ENCODE measurements around the gene LRRC49.

The LRRC49 gene

DNA sequence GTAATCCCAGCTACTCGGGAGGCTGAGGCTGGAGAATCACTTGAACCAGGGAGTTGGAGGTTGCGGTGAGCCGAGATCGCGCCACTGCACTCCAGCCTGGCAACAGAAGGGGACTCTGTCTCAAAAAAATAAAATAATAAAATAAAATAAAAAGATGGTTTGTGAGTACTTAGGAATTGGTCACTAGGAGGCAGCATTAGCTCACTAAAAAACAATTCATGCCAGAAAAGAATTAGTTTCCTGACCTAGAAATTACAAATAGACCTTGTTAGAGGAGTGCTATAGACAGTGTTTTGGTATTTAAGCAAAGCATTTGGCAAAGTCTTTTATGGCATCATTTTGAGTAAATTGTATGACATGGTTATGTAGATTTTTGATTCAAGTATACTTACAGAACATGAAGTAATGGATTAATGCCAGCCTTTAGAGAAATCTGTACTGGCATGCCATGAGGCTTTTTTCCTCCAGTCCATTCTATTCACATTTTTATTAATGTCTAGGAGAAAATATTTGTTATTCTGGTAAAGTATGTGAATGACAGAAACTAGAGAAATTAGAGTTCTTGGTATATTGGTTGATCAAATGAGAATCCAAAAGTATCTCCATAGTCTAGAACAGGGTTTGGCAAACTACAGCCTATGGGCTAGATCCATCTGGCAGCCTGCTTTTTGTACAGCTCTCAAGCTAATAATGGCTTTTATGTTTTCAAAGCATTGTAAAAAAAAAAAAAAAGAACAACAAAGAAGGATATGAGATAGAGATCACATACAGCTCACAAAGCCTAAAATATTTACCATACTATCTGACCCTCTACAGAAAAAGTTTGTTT, 81.6 kb downstream of the LRRC49 start:
- Histone ChIP-seq H3K79me2 (ENCODE audit: control insufficient read depth, insufficient read depth, low read length, poor library complexity) (no peaks in the 10 kb centered on the region), H2BK5ac (ENCODE audit: low read depth, low read length, poor library complexity) (no peak overlapping the region), H3K9me3 (ENCODE audit: insufficient read depth, low read depth, low read length) (no peaks in the 10 kb centered on the region), H4K12ac (ENCODE audit: low read depth, low read length) (no peak overlapping the region), H3K36me3 (ENCODE audit: control insufficient read depth in 1 of 2, insufficient read depth in 2 of 2, low read length in 2 of 2) (no peaks in the 10 kb centered on the region), H2BK120ac (ENCODE audit: insufficient read depth, low read length, poor library complexity) (no peak overlapping the region), H3K79me1 (ENCODE audit: low read length) (no peaks in the 10 kb centered on the region), H3K18ac (ENCODE audit: low read length) (no peak overlapping the region), H4K91ac (ENCODE audit: low read depth, low read length) (no peak overlapping the region), H3K4ac (ENCODE audit: low read depth, low read length) (no peak overlapping the region), H3K27ac (ENCODE audit: low read depth, low read length) (no peak overlapping the region), H3K4me1 (ENCODE audit: control insufficient read depth in 1 of 2, insufficient read depth in 2 of 2, low read length in 2 of 2) (no peaks in the 10 kb centered on the region), H3K27me3 (ENCODE audit: insufficient read depth, low read length) (no peaks in the 10 kb centered on the region), H3K9ac (ENCODE audit: low read length) (no peak overlapping the region), H3K4me3 (ENCODE audit: low read depth, low read length) (no peak overlapping the region), H3K4me2 (ENCODE audit: low read length) (no peak overlapping the region), H4K8ac (ENCODE audit: low read depth, low read length) (no peak overlapping the region), H2AFZ (ENCODE audit: insufficient read depth, low read length, poor library complexity) (no peak overlapping the region), H2AK5ac (ENCODE audit: low read length) (no peak overlapping the region), H3K23ac (ENCODE audit: low read length) (no peak overlapping the region), H3K14ac (ENCODE audit: low read length) (no peak overlapping the region), H2BK12ac (ENCODE audit: low read length) (no peak overlapping the region)
- peak in 1 of 2 donors; percentile 51 for DNase-seq
- WGBS (ENCODE audit: extremely low coverage, insufficient coverage, insufficient read length) = no CpG with 5 or more reads among the region's 5 CpGs

DNA sequence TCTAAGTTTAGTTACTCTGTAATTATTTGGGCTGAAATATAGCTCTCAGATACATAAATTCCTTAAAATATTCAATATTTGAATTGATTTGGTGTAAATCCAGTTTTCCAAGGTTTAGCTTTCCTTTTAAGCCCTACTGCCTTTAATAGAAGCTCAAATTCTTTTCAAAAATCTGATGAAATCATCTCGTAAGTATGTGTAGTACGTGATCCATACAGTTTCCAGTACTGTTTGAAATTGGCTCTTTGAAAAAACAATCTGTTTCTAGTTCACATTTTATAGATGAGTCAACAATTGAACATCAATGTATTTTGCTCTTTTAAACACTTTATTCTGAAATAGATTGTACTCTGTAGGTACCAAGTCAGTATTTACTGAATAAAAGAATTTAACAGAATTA, 84.2 kb downstream of the LRRC49 start:
- H3K14ac ChIP-seq (ENCODE audit: low read length) = no peak overlapping the region
- H2BK12ac ChIP-seq (ENCODE audit: low read length) = no peak overlapping the region
- no peak overlapping the region for H3K18ac ChIP-seq (ENCODE audit: low read length)
- H3K27ac ChIP-seq (ENCODE audit: low read depth, low read length) = no peak overlapping the region
- H3K79me1 ChIP-seq (ENCODE audit: low read length) = no peaks in the 10 kb centered on the region
- H3K27me3 ChIP-seq (ENCODE audit: insufficient read depth, low read length) = no peaks in the 10 kb centered on the region
- H3K79me2 ChIP-seq (ENCODE audit: control insufficient read depth, insufficient read depth, low read length, poor library complexity) = no peaks in the 10 kb centered on the region
- DNase-seq = peak in 1 of 2 donors; percentile 12
- H3K36me3 ChIP-seq (ENCODE audit: control insufficient read depth in 1 of 2, insufficient read depth in 2 of 2, low read length in 2 of 2) = no peaks in the 10 kb centered on the region
- H2AK5ac ChIP-seq (ENCODE audit: low read length) = no peak overlapping the region
- H3K4me3 ChIP-seq (ENCODE audit: low read depth, low read length) = no peak overlapping the region
- no peak overlapping the region for H2AFZ ChIP-seq (ENCODE audit: insufficient read depth, low read length, poor library complexity)
- no peak overlapping the region for H3K4me2 ChIP-seq (ENCODE audit: low read length)
- H2BK120ac ChIP-seq (ENCODE audit: insufficient read depth, low read length, poor library complexity) = no peak overlapping the region
- no peak overlapping the region for H3K4ac ChIP-seq (ENCODE audit: low read depth, low read length)
- no peak overlapping the region for H3K23ac ChIP-seq (ENCODE audit: low read length)
- H3K4me1 ChIP-seq (ENCODE audit: control insufficient read depth in 1 of 2, insufficient read depth in 2 of 2, low read length in 2 of 2) = no peaks in the 10 kb centered on the region
- H4K12ac ChIP-seq (ENCODE audit: low read depth, low read length) = no peak overlapping the region
- H2BK5ac ChIP-seq (ENCODE audit: low read depth, low read length, poor library complexity) = no peak overlapping the region
- no peak overlapping the region for H3K9ac ChIP-seq (ENCODE audit: low read length)
- H3K9me3 ChIP-seq (ENCODE audit: insufficient read depth, low read depth, low read length) = no peaks in the 10 kb centered on the region
- no peak overlapping the region for H4K91ac ChIP-seq (ENCODE audit: low read depth, low read length)
- no CpG with 5 or more reads among the region's 2 CpGs for WGBS (ENCODE audit: extremely low coverage, insufficient coverage, insufficient read length)
- H4K8ac ChIP-seq (ENCODE audit: low read depth, low read length) = no peak overlapping the region

DNA sequence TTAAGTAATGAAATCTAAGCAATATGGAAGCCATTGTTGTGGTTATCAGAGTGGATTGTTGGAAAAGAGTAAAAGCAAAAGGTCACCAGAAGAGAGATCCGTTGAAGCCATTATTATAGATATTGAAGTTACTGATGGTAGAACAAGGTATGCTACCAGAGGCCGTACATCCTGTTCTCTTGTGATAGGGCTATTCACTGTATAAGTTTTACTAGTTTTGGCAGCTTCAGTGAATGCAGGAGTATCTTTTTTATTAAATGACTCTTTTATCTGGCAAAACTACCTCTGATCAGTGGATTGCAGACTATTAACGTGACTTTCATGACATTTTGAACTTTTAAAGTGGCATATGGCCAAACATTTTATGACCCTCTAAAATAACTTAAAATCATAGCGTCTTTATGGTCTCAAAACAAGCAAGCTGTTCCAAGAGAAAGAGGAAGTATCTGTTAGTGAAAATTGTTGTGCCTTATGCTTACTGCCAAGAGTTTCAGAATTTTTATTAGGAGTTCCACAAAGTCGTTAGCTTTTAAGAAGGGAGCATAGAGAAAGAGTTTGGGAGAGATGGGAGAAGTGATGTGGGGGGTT, 102.9 kb downstream of the LRRC49 start:
- Histone ChIP-seq H3K9me3 (ENCODE audit: insufficient read depth, low read depth, low read length) (peaks cover 6% of the 10 kb centered on the region), H3K79me1 (ENCODE audit: low read length) (no peaks in the 10 kb centered on the region), H3K14ac (ENCODE audit: low read length) (no peak overlapping the region), H3K27ac (ENCODE audit: low read depth, low read length) (no peak overlapping the region), H3K4me1 (ENCODE audit: control insufficient read depth in 1 of 2, insufficient read depth in 2 of 2, low read length in 2 of 2) (no peaks in the 10 kb centered on the region), H4K8ac (ENCODE audit: low read depth, low read length) (no peak overlapping the region), H2BK120ac (ENCODE audit: insufficient read depth, low read length, poor library complexity) (no peak overlapping the region), H3K18ac (ENCODE audit: low read length) (no peak overlapping the region), H2AFZ (ENCODE audit: insufficient read depth, low read length, poor library complexity) (no peak overlapping the region), H3K4me3 (ENCODE audit: low read depth, low read length) (no peak overlapping the region), H3K79me2 (ENCODE audit: control insufficient read depth, insufficient read depth, low read length, poor library complexity) (no peaks in the 10 kb centered on the region), H3K36me3 (ENCODE audit: control insufficient read depth in 1 of 2, insufficient read depth in 2 of 2, low read length in 2 of 2) (no peaks in the 10 kb centered on the region), H4K12ac (ENCODE audit: low read depth, low read length) (no peak overlapping the region), H3K4me2 (ENCODE audit: low read length) (no peak overlapping the region), H3K9ac (ENCODE audit: low read length) (no peak overlapping the region), H4K91ac (ENCODE audit: low read depth, low read length) (no peak overlapping the region), H2BK12ac (ENCODE audit: low read length) (no peak overlapping the region), H3K27me3 (ENCODE audit: insufficient read depth, low read length) (no peaks in the 10 kb centered on the region), H3K23ac (ENCODE audit: low read length) (no peak overlapping the region), H2BK5ac (ENCODE audit: low read depth, low read length, poor library complexity) (no peak overlapping the region), H3K4ac (ENCODE audit: low read depth, low read length) (no peak overlapping the region), H2AK5ac (ENCODE audit: low read length) (no peak overlapping the region)
- WGBS (ENCODE audit: extremely low coverage, insufficient coverage, insufficient read length) = no CpG with 5 or more reads among the region's 5 CpGs
- DNase-seq = no peak

DNA sequence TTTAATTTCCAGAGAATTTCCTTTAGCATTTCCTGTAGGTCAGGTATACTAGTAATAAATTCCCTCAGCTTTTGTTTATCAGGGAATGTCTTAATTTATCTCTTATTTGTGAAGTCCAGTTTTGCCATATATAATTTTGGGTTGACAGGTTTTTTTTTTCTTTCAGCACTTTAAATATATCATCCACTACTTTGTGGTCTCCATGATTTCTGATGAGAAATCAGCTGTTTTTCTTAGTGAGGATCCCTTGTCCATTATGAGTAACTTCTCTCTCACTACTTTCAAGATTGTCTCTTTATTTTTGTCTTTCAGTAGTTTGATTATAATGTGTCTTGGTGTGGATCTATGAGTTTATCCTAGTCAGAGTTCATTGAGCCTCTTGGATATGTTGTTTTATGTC, 105.7 kb downstream of the LRRC49 start:
- Histone ChIP-seq H3K79me1 (ENCODE audit: low read length) (no peaks in the 10 kb centered on the region), H2BK120ac (ENCODE audit: insufficient read depth, low read length, poor library complexity) (no peak overlapping the region)

More for the DNA sequence above, 105.7 kb downstream of the LRRC49 start:
- Histone ChIP-seq H3K14ac (ENCODE audit: low read length) (no peak overlapping the region), H3K23ac (ENCODE audit: low read length) (no peak overlapping the region), H3K27ac (ENCODE audit: low read depth, low read length) (no peak overlapping the region), H3K27me3 (ENCODE audit: insufficient read depth, low read length) (no peaks in the 10 kb centered on the region), H3K18ac (ENCODE audit: low read length) (no peak overlapping the region), H3K4me1 (ENCODE audit: control insufficient read depth in 1 of 2, insufficient read depth in 2 of 2, low read length in 2 of 2) (no peaks in the 10 kb centered on the region), H3K4ac (ENCODE audit: low read depth, low read length) (no peak overlapping the region), H2BK5ac (ENCODE audit: low read depth, low read length, poor library complexity) (no peak overlapping the region), H3K36me3 (ENCODE audit: control insufficient read depth in 1 of 2, insufficient read depth in 2 of 2, low read length in 2 of 2) (no peaks in the 10 kb centered on the region), H4K8ac (ENCODE audit: low read depth, low read length) (no peak overlapping the region), H3K4me3 (ENCODE audit: low read depth, low read length) (no peak overlapping the region), H3K9me3 (ENCODE audit: insufficient read depth, low read depth, low read length) (peaks cover under 1% of the 10 kb centered on the region), H3K4me2 (ENCODE audit: low read length) (no peak overlapping the region), H3K9ac (ENCODE audit: low read length) (no peak overlapping the region), H3K79me2 (ENCODE audit: control insufficient read depth, insufficient read depth, low read length, poor library complexity) (no peaks in the 10 kb centered on the region), H2AFZ (ENCODE audit: insufficient read depth, low read length, poor library complexity) (no peak overlapping the region), H2AK5ac (ENCODE audit: low read length) (no peak overlapping the region), H4K91ac (ENCODE audit: low read depth, low read length) (no peak overlapping the region), H2BK12ac (ENCODE audit: low read length) (no peak overlapping the region), H4K12ac (ENCODE audit: low read depth, low read length) (no peak overlapping the region)
- DNase-seq = no peak

All from trophoblast cell (in vitro differentiated cells and primary cell).